Activated naive CD8-positive, alpha-beta T cell treated with anti-CD3 and anti-CD28 coated beads for 36 hours (primary cell): ENCODE results near the gene GRB10. TPM values are rescaled to one million over a fixed set of nuclear protein-coding genes. Genes with fewer than 3 reads are reported as not detected.
A peak's percentile ranks its signal among the peaks of the same experiment; 100 is the strongest.

ENCODE experiments used
- DNase-seq: peaks from one replicate; pipeline ENCODE4 v3.0.0; 2021
- H3K27ac Mint-ChIP-seq: one replicate; pipeline ENCODE4 v1.8.0; 2022; ENCODE audit warnings: mild to moderate bottlenecking, moderate library complexity, mixed read lengths
- H3K27me3 Mint-ChIP-seq: one replicate; pipeline ENCODE4 v1.8.0; 2022; ENCODE audit warnings: mild to moderate bottlenecking, mixed read lengths
- H3K36me3 Mint-ChIP-seq: one replicate; pipeline ENCODE4 v1.8.0; 2021; ENCODE audit warnings: mild to moderate bottlenecking, mixed read lengths
- H3K4me1 Mint-ChIP-seq: one replicate; pipeline ENCODE4 v1.8.0; 2021; ENCODE audit warnings: mixed read lengths
- H3K4me3 Mint-ChIP-seq: one replicate; pipeline ENCODE4 v1.8.0; 2022; ENCODE audit warnings: mild to moderate bottlenecking, moderate library complexity, mixed read lengths
- H3K9me3 Mint-ChIP-seq: one replicate; pipeline ENCODE4 v1.8.0; 2022; ENCODE audit warnings: mixed read lengths
- total RNA-seq, 2 experiments: library from RNA; stranded (reverse); gene quantifications; one replicate each; pipeline ENCODE4 v1.2.3, GENCODE V29; 2021

The GRB10 gene
- total RNA-seq, 2 experiments from 2014 or later: 2.4 to 2.5 TPM

DNA sequence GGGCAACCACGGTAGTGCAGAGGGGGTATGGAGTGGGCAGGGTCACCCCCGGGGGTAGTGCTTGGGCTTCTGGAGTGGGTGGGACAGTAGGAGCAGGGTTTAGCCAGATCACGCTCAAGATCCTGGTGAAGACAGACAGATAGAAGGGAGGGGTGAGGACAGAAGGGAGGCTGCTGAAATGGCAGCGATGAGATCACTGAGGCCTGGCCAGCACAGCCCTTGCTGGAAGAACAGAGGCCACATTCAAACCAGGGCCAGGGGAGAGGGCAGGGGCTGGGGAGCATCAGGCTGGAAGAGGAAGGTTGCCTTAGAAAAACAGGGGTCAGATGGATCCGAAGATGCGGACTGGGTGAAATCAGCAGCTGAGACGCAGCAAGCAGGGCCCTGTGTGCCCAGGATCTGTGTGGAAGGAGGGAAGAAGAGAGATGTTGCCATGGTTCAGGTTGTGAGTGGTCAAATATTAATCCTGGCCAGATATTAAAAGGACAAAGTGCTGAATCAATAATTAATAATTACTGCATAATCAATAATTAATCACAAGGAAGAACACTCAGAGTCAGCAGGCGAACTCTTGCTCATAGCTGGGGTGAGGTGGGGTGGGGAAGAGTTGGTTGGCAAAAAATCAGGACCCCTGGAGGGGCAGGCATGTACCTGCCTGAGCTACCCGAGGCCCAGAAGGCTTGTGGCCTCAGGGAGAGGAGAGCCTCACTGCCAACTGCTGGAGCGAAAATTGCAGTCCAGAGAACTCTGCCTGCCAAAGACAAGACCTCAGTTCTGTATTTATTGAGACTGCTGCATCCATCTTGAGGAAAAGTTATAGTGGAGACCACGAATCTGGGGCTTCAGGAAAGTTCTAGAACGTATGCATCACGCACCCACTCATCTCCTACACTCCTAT is 105.7 kb downstream of the GRB10 start:
- H3K27ac Mint-ChIP-seq: no peak overlapping the region
- no peaks in the 10 kb centered on the region for H3K9me3 Mint-ChIP-seq
- no peaks in the 10 kb centered on the region for H3K4me1 Mint-ChIP-seq
- no peaks in the 10 kb centered on the region for H3K27me3 Mint-ChIP-seq
- H3K4me3 Mint-ChIP-seq: no peak overlapping the region
- no peaks in the 10 kb centered on the region for H3K36me3 Mint-ChIP-seq
- no peak for DNase-seq

DNA sequence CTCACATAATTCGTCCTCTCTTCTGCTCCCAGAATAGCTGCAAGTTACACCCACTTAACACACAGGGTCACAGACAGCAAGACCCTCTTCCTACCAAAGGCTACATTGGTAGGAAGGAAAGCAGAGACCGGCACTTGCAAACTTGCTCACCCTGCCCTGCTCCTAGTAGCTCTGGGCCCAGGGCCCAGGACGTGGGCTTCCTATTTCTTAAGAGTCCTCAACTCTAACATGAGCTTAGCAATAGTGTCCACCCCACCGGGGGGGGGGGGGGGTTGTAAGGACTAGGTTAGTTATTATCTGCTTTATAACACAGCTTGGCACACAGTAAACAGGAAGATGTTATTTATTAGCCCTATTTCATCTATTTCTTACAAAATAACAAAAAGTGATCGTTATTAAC is 106.6 kb downstream of the GRB10 start:
- Mint-ChIP-seq H3K4me3 (no peak overlapping the region), H3K9me3 (no peaks in the 10 kb centered on the region), H3K27ac (no peak overlapping the region), H3K36me3 (no peaks in the 10 kb centered on the region), H3K4me1 (no peaks in the 10 kb centered on the region), H3K27me3 (no peaks in the 10 kb centered on the region)
- DNase-seq: no peak

DNA sequence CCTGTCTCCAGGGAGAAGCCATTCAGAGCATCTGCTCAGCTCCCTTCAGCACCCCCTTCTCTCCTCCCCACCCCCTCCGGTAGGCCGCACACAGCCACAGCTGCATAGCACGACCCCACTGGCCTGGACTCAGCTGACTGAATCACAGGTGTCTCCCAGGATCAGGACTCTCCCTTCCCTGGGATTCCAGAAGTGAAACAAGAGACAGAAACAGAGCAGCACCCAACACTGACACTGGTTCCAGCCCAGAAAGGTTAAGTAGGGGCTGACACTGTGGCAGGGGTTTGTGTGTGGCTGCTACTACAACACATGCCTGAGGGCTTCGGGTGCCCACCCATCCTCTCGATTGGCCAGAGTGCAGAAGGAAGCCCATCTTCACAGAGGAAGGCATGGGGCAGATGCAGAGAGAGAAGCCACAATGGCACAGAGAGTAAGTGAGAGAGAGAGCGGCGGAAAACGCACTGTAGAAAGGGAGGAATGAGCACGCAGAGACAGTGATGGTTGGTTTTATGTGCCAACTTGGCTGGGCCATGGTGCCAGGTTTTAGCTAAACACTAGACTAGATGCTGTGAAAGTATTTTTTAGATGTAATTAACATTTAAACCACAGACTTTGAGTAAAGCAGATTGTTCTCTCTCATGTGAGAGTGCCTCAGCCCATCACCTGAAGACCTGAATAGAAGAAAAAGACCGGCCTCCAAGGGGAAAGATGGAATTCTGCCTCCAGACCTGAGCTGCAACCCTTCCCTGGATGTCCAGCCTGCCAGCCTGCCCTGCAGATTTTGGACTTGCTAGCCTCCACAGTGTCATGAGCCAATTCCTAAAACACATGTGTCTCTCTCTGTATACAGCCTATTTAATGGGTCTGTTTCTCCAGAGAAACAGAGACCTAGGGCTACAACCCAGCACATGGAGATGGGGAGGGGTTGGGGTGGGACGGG is 107.5 kb downstream of the GRB10 start:
- H3K27me3 Mint-ChIP-seq: no peaks in the 10 kb centered on the region
- no peaks in the 10 kb centered on the region for H3K9me3 Mint-ChIP-seq
- H3K4me3 Mint-ChIP-seq: no peak overlapping the region

DNA sequence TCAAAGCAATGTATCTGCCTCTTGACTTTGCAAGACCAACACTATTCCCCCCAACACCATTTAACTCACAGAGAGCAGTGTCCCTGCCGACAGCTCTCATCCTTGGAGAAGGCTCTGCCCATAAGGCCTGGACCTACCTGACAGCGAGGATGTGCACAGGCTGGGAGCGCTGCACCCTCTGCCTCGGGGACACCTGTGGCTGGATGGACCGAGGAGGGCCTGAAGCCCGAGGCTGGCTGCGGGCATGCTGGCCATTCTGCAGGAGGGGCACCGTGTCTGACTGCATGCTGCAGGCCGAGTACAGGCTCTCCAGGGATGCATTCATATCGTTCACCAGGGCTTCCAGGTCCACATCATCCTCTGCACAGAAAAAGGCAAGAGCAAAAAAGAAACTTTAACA is 108.4 kb downstream of the GRB10 start:
- H3K27ac Mint-ChIP-seq: no peak overlapping the region
- H3K4me1 Mint-ChIP-seq: no peaks in the 10 kb centered on the region
- H3K4me3 Mint-ChIP-seq: no peak overlapping the region
- H3K9me3 Mint-ChIP-seq: no peaks in the 10 kb centered on the region
- DNase-seq: no peak
- no peaks in the 10 kb centered on the region for H3K36me3 Mint-ChIP-seq
- no peaks in the 10 kb centered on the region for H3K27me3 Mint-ChIP-seq

More for the DNA sequence above, 107.5 kb downstream of the GRB10 start:
- Mint-ChIP-seq H3K4me1 (no peaks in the 10 kb centered on the region), H3K27ac (no peak overlapping the region), H3K36me3 (no peaks in the 10 kb centered on the region)
- no peak for DNase-seq

DNA sequence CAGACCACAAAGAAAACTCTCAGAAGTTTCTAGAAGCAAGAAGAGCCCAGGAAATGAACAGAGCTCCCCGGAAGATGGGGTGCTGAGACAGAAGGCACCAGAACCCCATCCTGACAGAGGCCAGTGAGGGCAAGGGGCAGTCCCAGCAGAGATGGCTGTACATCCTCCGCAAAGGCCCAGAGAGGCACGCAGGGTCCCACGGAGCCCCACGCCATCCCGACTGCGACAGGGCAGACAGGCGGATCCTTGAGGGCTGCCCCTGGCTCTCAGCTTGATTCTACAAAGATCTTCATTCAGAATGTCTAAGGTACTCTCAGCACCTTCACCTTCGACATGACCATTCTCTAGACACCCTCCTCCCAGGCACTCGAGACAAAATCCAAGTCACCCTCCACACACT is 109.6 kb downstream of the GRB10 start:
- Mint-ChIP-seq H3K27me3 (no peaks in the 10 kb centered on the region), H3K36me3 (no peaks in the 10 kb centered on the region), H3K9me3 (no peaks in the 10 kb centered on the region), H3K4me3 (no peak overlapping the region), H3K4me1 (no peaks in the 10 kb centered on the region), H3K27ac (no peak overlapping the region)
- DNase-seq: no peak

DNA sequence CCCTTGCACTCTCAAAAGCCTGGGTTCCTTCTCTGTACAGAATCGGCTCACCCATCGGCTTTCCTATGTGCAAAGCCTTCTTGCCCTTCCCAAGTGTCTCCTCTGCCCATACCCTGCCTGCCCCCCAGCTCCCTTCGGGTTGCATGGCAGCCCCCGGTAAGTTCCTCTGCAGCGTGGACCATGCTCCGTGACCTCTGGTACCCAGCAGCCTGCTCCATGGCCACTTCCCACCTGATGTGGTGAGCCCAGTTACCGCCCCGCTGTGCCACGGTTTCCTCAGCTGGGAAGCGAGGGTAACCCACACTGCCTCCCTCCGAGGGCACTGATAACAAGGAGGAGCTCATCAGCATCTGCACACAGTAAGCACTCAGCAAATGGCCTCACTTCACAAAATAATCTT is 110.7 kb downstream of the GRB10 start:
- no peaks in the 10 kb centered on the region for H3K27me3 Mint-ChIP-seq

DNA sequence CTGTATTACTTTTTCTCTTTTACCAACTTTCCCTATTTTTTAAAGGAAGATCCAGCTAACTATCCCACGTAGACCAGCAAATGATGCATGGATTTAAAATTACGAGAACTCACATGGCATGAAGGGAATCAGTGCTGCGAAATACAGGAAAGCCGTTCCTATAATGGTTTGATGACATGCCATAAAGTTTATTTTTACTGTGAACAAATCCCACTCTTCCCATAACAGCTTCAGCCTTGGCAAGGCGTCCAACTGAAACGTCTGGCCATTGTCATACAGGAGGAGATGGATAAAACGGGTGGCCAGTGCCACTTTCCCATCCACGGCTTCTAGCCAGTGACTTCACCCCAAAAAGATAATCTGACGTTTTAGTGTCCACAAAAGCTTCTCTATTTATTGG is 111.3 kb downstream of the GRB10 start:
- H3K4me3 Mint-ChIP-seq: no peak overlapping the region
- H3K27me3 Mint-ChIP-seq: no peaks in the 10 kb centered on the region
- H3K27ac Mint-ChIP-seq: no peak overlapping the region
- no peaks in the 10 kb centered on the region for H3K9me3 Mint-ChIP-seq
- no peaks in the 10 kb centered on the region for H3K4me1 Mint-ChIP-seq
- H3K36me3 Mint-ChIP-seq: no peaks in the 10 kb centered on the region
- no peak for DNase-seq

More for the DNA sequence above, 110.7 kb downstream of the GRB10 start:
- no peaks in the 10 kb centered on the region for H3K9me3 Mint-ChIP-seq
- no peaks in the 10 kb centered on the region for H3K36me3 Mint-ChIP-seq
- H3K4me1 Mint-ChIP-seq: no peaks in the 10 kb centered on the region
- no peak overlapping the region for H3K27ac Mint-ChIP-seq
- DNase-seq: no peak
- H3K4me3 Mint-ChIP-seq: no peak overlapping the region

DNA sequence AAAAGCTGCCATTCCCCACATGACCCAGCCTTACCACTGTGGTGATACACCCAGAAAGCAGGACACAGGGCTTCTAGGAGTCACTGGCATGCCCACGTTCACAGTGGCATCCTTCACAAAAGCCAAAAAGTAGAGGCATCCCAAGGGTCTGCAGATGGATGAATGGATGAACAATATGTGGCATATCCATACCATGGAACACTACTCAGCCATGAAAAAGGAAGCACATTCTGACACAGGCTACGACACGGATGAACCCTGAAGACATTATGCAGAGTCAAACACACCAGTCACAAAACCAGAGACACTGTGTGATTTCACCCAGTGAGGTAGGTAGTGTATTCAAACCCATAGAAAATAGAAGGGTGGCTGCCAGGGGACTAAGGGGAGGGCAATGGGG is 112.8 kb downstream of the GRB10 start:
- no peak for DNase-seq
- Mint-ChIP-seq H3K36me3 (no peaks in the 10 kb centered on the region), H3K4me3 (no peak overlapping the region), H3K9me3 (no peaks in the 10 kb centered on the region), H3K4me1 (peaks cover 5% of the 10 kb centered on the region), H3K27me3 (no peaks in the 10 kb centered on the region), H3K27ac (no peak overlapping the region)

DNA sequence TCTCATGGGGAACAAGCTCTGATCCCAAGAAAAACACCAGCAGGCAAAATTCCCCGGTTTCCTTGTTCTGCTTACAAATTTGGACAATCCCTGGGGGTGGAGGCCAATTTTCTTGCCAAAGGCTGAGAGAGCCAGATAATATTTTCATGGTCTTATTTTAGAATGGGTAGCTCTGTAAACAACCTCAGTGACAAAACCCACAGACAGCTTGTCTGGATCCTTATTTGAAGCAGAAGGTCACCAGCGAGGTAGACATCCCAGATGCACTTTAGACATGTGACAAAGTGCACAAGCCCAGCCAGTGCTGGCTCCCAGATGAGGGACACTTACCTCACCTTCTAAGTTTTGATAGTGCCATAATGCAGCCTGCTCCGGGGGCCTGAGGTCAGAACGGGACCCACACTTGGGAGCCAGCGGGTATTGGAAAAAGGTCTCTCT is 114.9 kb downstream of the GRB10 start:
- H3K36me3 Mint-ChIP-seq: no peaks in the 10 kb centered on the region
- no peak for DNase-seq
- H3K4me3 Mint-ChIP-seq: no peak overlapping the region
- H3K9me3 Mint-ChIP-seq: no peaks in the 10 kb centered on the region
- H3K27me3 Mint-ChIP-seq: no peaks in the 10 kb centered on the region
- peaks cover 18% of the 10 kb centered on the region for H3K4me1 Mint-ChIP-seq
- no peak overlapping the region for H3K27ac Mint-ChIP-seq

DNA sequence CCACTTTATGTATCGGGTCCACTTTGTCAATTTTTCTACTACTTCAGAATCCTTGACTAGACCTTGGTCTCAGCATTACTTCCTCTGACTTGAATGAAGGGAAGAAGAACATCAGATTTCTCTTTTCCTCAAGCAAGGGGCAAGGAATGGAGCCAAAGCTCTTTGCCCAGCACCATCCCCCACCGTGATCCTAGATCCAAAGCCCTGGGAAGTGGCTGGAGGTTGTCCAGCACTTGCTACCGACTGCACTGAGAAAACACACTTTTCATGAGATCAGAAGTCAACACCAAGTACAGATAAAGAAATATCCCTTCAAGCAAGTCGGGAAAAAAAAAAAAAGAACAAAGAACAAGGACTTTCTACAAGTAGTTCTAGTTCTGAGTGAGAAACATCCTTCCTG is 115.4 kb downstream of the GRB10 start:
- Mint-ChIP-seq H3K36me3 (no peaks in the 10 kb centered on the region), H3K27ac (no peak overlapping the region), H3K4me1 (peaks cover 22% of the 10 kb centered on the region), H3K4me3 (no peak overlapping the region), H3K27me3 (no peaks in the 10 kb centered on the region), H3K9me3 (no peaks in the 10 kb centered on the region)
- DNase-seq: no peak

DNA sequence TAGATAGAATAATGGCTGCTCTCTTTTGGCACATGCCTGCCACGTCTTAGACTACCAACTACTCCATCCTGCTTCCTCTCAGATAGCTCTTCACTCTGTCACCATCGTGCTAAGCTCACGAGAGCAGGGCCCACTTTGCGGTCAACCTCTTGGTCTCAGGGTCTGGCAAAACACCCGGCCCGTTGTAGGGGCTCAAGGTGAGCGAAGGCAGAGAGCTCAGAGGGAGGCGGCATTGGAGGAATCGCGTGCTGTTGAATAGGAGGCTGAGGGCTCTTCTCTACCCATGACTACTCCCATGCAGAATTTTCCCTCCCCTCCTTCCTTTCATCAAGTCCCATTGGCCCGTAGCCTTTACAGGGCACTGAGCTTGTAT is 116.6 kb downstream of the GRB10 start:
- no peak for DNase-seq
- H3K9me3 Mint-ChIP-seq: no peaks in the 10 kb centered on the region
- no peaks in the 10 kb centered on the region for H3K36me3 Mint-ChIP-seq
- peaks cover 33% of the 10 kb centered on the region for H3K4me1 Mint-ChIP-seq
- H3K27ac Mint-ChIP-seq: no peak overlapping the region
- no peak overlapping the region for H3K4me3 Mint-ChIP-seq
- H3K27me3 Mint-ChIP-seq: no peaks in the 10 kb centered on the region

DNA sequence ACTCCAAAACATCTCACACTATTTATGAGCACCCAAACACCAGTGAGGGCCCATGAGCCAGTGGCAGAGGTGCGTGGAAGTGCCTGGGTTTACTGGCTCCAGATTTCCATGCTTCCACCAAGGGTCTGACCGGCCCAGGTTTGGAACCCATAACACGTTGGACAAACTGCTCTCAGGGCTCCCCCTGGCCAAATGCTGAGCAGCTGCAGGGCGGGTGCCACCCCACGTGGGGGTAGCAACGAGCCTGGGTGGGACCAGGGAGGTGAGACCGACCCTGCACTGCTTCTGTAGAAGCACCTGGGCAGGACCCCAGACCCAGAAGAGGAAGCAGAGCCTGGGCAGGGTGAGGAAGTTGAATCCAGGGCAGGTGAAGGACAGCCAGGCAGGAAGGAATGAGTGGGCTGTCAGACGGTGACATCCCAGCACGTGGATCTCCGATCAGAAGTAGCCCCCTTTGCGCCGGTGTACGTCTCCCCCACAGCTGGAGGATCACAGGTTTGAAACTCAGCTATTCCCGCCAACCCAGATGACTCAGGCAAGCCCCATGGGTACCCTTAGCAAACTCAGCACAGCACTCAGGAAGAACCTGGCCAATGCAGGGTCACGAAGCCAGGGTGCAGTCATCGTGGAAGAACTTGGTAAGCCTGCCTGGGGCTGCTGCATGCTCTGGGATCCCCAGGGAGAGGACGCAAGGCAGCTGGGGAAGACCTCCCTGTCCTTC is 117.1 kb downstream of the GRB10 start:
- H3K9me3 Mint-ChIP-seq: no peaks in the 10 kb centered on the region
- H3K27me3 Mint-ChIP-seq: no peaks in the 10 kb centered on the region
- peaks cover 37% of the 10 kb centered on the region for H3K4me1 Mint-ChIP-seq
- no peak overlapping the region for H3K27ac Mint-ChIP-seq
- H3K4me3 Mint-ChIP-seq: no peak overlapping the region
- DNase-seq: no peak
- H3K36me3 Mint-ChIP-seq: no peaks in the 10 kb centered on the region

DNA sequence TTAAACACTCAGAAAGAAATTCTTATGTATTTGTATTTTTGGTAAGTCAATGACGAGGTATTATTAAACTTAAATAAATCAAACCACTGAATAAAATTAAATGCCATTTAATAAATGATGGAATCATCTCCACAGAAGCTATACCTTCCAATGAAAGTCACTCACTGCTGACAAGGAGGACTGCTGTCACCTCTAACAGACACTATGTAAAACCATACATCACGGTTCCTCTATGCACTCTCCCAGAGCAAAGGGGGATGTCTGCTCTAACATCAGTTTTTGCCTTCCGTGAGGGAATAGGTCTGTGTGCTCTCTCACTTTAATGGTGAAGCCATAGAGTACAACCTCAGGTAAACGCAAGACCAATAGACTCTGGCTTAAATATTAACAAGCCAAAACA is 117.8 kb downstream of the GRB10 start:
- H3K4me1 Mint-ChIP-seq: peaks cover 44% of the 10 kb centered on the region
- H3K4me3 Mint-ChIP-seq: no peak overlapping the region
- peak overlapping the region; percentile 47 for H3K27ac Mint-ChIP-seq
- H3K9me3 Mint-ChIP-seq: peaks cover 2% of the 10 kb centered on the region
- DNase-seq: no peak
- H3K36me3 Mint-ChIP-seq: peaks cover 2% of the 10 kb centered on the region
- no peaks in the 10 kb centered on the region for H3K27me3 Mint-ChIP-seq

DNA sequence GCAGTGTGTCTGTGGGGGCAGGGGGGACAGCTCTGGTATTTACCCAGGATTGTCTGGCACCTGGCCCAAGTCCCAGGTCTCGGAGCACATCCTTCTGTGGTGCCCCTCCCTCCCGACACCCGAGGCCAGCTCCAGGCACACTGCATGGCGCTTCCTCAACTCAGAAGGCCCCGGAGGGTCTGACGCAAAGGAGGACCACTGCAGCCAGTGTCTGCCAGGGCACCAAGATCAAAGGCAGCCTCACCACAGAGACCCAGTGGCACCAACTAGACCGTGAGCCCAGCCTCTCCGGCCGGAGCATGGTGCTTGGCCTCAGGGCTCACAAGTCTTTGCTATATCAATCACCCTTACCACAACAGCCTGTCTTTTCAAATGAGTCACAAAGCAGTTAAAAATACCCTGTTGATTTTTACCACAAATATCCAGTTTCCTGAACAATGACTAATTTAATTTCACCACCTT is 118.2 kb downstream of the GRB10 start:
- Mint-ChIP-seq H3K9me3 (peaks cover 2% of the 10 kb centered on the region), H3K4me1 (peaks cover 48% of the 10 kb centered on the region), H3K27ac (peak overlapping the region; percentile 47), H3K36me3 (peaks cover 2% of the 10 kb centered on the region), H3K4me3 (no peak overlapping the region), H3K27me3 (no peaks in the 10 kb centered on the region)
- peak; percentile 36 for DNase-seq
